OCI-LY7 (cell line): ENCODE measurements around the gene NAT10.

Source experiments
- CTCF ChIP-seq: fragments of 200-600 bp; sonication (generic); conservative IDR thresholded peaks from 2 replicates; pipeline ENCODE4 v1.5.1; 2014; ENCODE audit warnings: mild to moderate bottlenecking, antibody characterized with exemption, low read length, moderate library complexity, mixed read lengths
- EZH2phosphoT487 ChIP-seq: fragments of 200-600 bp; sonication (generic); IDR thresholded peaks from 2 replicates; pipeline ENCODE4 v1.6.1; 2018; ENCODE audit warnings: low read depth, borderline replicate concordance, mild to moderate bottlenecking, mixed run types, antibody characterized with exemption, low read length, moderate library complexity, mixed read lengths

GRCh38 chr11:34165121-34165520 lies 59.7 kb downstream of the NAT10 start:
- TF ChIP-seq CTCF (no peak), EZH2phosphoT487 (no peak)
